Measurements from ENCODE around the gene ADAMTSL1. TPM values are rescaled to one million over a fixed set of nuclear protein-coding genes. Genes with fewer than 3 reads are reported as not detected.

ADAMTSL1 gene
- total and polyA plus RNA-seq, 2 experiments from 2014 or later: 2.3 to 5.0 TPM

- H3K27me3 ChIP-seq (ENCODE audit: insufficient read depth): no peaks in the 10 kb centered on the region
- H3K9me3 Mint-ChIP-seq: no peaks in the 10 kb centered on the region
- no peaks in the 10 kb centered on the region for H3K27me3 Mint-ChIP-seq (ENCODE audit: insufficient read depth, low read depth, poor library complexity)
- no peak overlapping the region for H3K4me3 ChIP-seq
- no peaks in the 10 kb centered on the region for H3K36me3 ChIP-seq (ENCODE audit: insufficient read depth)
- no peak overlapping the region for H3K27ac Mint-ChIP-seq
- H3K36me3 Mint-ChIP-seq (ENCODE audit: low read depth): no peaks in the 10 kb centered on the region
- no peaks in the 10 kb centered on the region for H3K4me1 ChIP-seq (ENCODE audit: insufficient read depth)
- TF ChIP-seq NANOG (IDR thresholded peaks at IDR 0.05; ENCODE audit: borderline replicate concordance) (no peak), ZNF114 (CRISPR knock-in tag; IDR thresholded peaks at IDR 0.05) (no peak), CTCF (conservative IDR thresholded peaks at IDR 0.05; ENCODE audit: low read depth in 2 of 2) (no peak), POLR2AphosphoS5 (IDR thresholded peaks at IDR 0.05; ENCODE audit: low read depth) (no peak), EZH2 (IDR thresholded peaks at IDR 0.05; ENCODE audit: low read depth, unreplicated experiment) (no peak), CREB1 (CRISPR knock-in tag; IDR thresholded peaks at IDR 0.05; ENCODE audit: low read depth) (no peak), REST (IDR thresholded peaks at IDR 0.05; ENCODE audit: unreplicated experiment) (no peak), EZH2phosphoT487 (IDR thresholded peaks at IDR 0.05; ENCODE audit: unreplicated experiment) (no peak), ETS1 (IDR thresholded peaks at IDR 0.05) (no peak), STAT1 (IDR thresholded peaks at IDR 0.05; ENCODE audit: unreplicated experiment) (no peak), ZNF331 (CRISPR knock-in tag; IDR thresholded peaks at IDR 0.05; ENCODE audit: low read depth) (no peak), JUNB (IDR thresholded peaks at IDR 0.05; ENCODE audit: unreplicated experiment) (no peak), ZNF462 (CRISPR knock-in tag; IDR thresholded peaks at IDR 0.05) (no peak)
- H3K9me2 ChIP-seq (ENCODE audit: insufficient read depth): no peaks in the 10 kb centered on the region
- no peak for ATAC-seq
- no peak overlapping the region for H2AFZ ChIP-seq
- H4K20me1 ChIP-seq (replicated peaks; ENCODE audit: insufficient read depth): no peaks in the 10 kb centered on the region
- H3K79me2 ChIP-seq (replicated peaks; ENCODE audit: insufficient read depth): no peaks in the 10 kb centered on the region
- no peak for DNase-seq (ENCODE audit: low spot score)
- no peak overlapping the region for H3K4me2 ChIP-seq
- no peaks in the 10 kb centered on the region for H3K4me1 Mint-ChIP-seq
- H3K27ac ChIP-seq (ENCODE audit: low read depth): no peak overlapping the region
- no peaks in the 10 kb centered on the region for H3F3A ChIP-seq (replicated peaks; ENCODE audit: low read depth)
- no peak overlapping the region for H3K4me3 Mint-ChIP-seq
Measured at GRCh38 chr9:18726546-18726945, 252.6 kb downstream of the ADAMTSL1 start.
